RWPE2 (cell line): ENCODE measurements around the gene BICDL1.

ENCODE experiments used
- ATAC-seq: fragments of 200-7000 bp; cut with Tn5 transposase; 3 replicates; pipeline ENCODE4 v1.9.1; 2021; ENCODE audit warnings: low read depth
- DNase-seq: peaks from one replicate; pipeline ENCODE4 v3.0.0-alpha.2; 2020; ENCODE audit warnings: low spot score
- H3K27ac ChIP-seq: fragments of 450-650 bp; 2 replicates; pipeline ENCODE4 v1.5.1; 2017; ENCODE audit warnings: mild to moderate bottlenecking; ENCODE audit not compliant: poor library complexity, severe bottlenecking
- H3K27me3 ChIP-seq: fragments of 250-450 bp; sonication (Bioruptor Pico); 2 replicates; pipeline ENCODE4 v1.5.1; 2021; ENCODE audit warnings: mild to moderate bottlenecking, moderate library complexity; ENCODE audit not compliant: insufficient read depth, poor library complexity, severe bottlenecking
- H3K36me3 ChIP-seq: fragments of 250-450 bp; sonication (Bioruptor Pico); 2 replicates; pipeline ENCODE4 v1.5.1; 2020; ENCODE audit warnings: low read depth, mild to moderate bottlenecking, moderate library complexity
- H3K4me1 ChIP-seq: fragments of 250-450 bp; sonication (Bioruptor Pico); 2 replicates; pipeline ENCODE4 v1.5.1; 2021; ENCODE audit warnings: mild to moderate bottlenecking, moderate library complexity; ENCODE audit not compliant: insufficient read depth, poor library complexity, severe bottlenecking
- H3K4me3 ChIP-seq: fragments of 250-450 bp; sonication (Bioruptor Pico); 2 replicates; pipeline ENCODE4 v1.5.1; 2021; ENCODE audit warnings: mild to moderate bottlenecking, moderate library complexity; ENCODE audit not compliant: severe bottlenecking
- H3K9me3 ChIP-seq: fragments of 250-450 bp; sonication (Bioruptor Pico); 2 replicates; pipeline ENCODE4 v1.5.1; 2021; ENCODE audit warnings: mild to moderate bottlenecking, moderate library complexity; ENCODE audit not compliant: severe bottlenecking
- CTCF ChIP-seq: fragments of 450-650 bp; IDR thresholded peaks from one replicate; pipeline ENCODE4 v1.5.1; 2017; ENCODE audit warnings: mild to moderate bottlenecking, moderate library complexity; ENCODE audit not compliant: poor library complexity, severe bottlenecking

The BICDL1 gene

GRCh38 chr12:120085920-120086645 is 97.0 kb downstream of the BICDL1 start:
- Histone ChIP-seq H3K27me3 (no peaks in the 10 kb centered on the region), H3K4me3 (no peak overlapping the region), H3K36me3 (no peaks in the 10 kb centered on the region), H3K4me1 (peaks cover 4% of the 10 kb centered on the region), H3K27ac (peak overlapping the region; percentile 18), H3K9me3 (no peaks in the 10 kb centered on the region)
- no peak for DNase-seq
- ATAC-seq = no peak
- TF ChIP-seq CTCF = no peak

DNA sequence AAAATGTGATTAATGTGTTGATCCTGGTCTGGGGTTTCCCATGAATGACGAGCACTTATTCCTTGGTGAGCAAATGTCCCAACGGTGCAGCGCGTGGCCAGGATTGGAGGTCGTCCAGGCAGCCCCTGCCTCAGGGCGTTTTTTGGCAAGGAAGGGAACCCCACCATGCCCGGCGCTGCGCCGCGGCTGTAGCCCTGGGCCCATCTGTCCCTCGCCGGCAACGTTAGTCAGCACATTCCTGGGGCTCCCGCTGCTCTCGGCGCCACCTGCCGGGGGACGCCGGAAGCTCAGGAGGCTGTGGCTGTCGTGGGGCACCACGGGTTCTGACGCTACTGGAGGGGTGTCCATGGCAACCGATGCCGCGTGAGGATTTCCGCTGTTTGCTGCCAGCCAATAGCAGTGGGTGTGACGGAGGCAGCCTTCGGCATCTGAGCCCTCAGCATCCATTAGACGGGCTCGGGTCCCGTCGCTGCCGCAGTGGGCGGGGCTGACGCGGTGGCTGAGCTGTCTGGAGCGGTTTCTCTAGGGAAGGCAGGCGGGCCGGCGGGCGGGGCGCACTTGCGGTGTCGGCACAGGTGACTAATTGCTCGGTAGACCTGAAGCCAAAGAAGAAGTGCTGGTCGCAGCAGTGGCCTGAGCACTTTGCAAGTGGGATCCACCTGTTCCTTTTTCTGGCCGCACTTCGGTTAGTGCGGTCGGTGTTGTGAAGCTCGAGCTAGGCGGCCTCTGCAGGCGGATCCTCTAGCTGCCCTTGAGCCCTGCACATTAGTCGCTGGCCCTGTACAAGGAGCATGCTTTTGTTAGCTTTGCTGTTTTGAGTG is 98.0 kb downstream of the BICDL1 start:
- Histone ChIP-seq H3K27ac (peak overlapping the region; percentile 18), H3K9me3 (no peaks in the 10 kb centered on the region), H3K36me3 (no peaks in the 10 kb centered on the region), H3K27me3 (no peaks in the 10 kb centered on the region), H3K4me1 (peaks cover 4% of the 10 kb centered on the region), H3K4me3 (peak overlapping the region; percentile 4)
- peak; percentile 88 for ATAC-seq
- peak; percentile 98 for TF ChIP-seq CTCF
- DNase-seq = peak; percentile 98

- DNase-seq = no peak
- ATAC-seq = no peak
- Histone ChIP-seq H3K9me3 (no peaks in the 10 kb centered on the region), H3K4me3 (no peak overlapping the region), H3K27me3 (no peaks in the 10 kb centered on the region), H3K27ac (no peak overlapping the region), H3K4me1 (peaks cover 4% of the 10 kb centered on the region), H3K36me3 (no peaks in the 10 kb centered on the region; the same call in 1 of the 2 replicates)
- TF ChIP-seq CTCF = no peak
Measured at GRCh38 chr12:120089105-120089504, 100.1 kb downstream of the BICDL1 start.

- Histone ChIP-seq H3K4me1 (peaks cover 4% of the 10 kb centered on the region), H3K27ac (no peak overlapping the region), H3K4me3 (no peak overlapping the region), H3K36me3 (peaks cover 4% of the 10 kb centered on the region; the same call in 1 of the 2 replicates), H3K27me3 (no peaks in the 10 kb centered on the region), H3K9me3 (no peaks in the 10 kb centered on the region)
- ATAC-seq (no peak), DNase-seq (no peak)
- no peak for TF ChIP-seq CTCF
Measured at GRCh38 chr12:120089796-120090195, 100.8 kb downstream of the BICDL1 start.
